Mesenteric fat pad (tissue), 1 donor: ENCODE results near the gene HARS1. TPM values are rescaled to one million over a fixed set of nuclear protein-coding genes. Genes with fewer than 3 reads are reported as not detected.
"Not testable (repeated sequence)": the region's sequence is repeated elsewhere in the genome, so short reads cannot be mapped to it uniquely, and the experiment has no call there.

Source experiments
- DNase-seq: peaks from one replicate; pipeline ENCODE4 v3.0.0-alpha.2; 2020; ENCODE audit warnings: low spot score
- total RNA-seq: library from RNA; stranded (reverse); fragmentation: NEBNext Ultra II Directional; extraction: Animal tissue kit (Norgen Biotek cat#: 25700); gene quantifications from one replicate; pipeline ENCODE4 v1.2.1, GENCODE V29; 2021
- donor health status: DM: yes; HTN: yes; CAD: no.

The HARS1 gene
- total RNA-seq, 1 donor from 2014 or later, result 50.7 TPM

DNA sequence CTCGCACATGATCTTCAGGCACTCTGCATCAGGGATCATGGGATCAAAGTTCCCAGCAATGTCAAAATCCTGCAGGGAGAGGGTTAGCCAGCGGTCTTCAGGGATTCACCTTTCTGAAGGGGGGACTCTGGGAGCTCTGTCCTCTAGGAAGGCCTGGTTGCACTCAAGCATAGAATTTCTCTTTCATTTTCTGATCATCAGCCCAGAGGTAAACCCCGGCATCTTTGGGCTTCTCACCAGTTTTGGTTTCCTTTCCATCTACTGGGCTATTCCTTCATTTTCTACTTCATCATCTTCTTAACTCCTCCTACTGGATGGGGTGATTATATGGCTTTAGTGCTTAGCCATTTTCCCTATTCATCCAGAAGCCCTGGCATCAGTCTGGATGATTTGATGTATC lies 13.2 kb downstream of the HARS1 start:
- DNase-seq, result no peak

GRCh38 chr5:140674629-140675028 lies 16.5 kb downstream of the HARS1 start:
- DNase-seq, result no peak

DNA sequence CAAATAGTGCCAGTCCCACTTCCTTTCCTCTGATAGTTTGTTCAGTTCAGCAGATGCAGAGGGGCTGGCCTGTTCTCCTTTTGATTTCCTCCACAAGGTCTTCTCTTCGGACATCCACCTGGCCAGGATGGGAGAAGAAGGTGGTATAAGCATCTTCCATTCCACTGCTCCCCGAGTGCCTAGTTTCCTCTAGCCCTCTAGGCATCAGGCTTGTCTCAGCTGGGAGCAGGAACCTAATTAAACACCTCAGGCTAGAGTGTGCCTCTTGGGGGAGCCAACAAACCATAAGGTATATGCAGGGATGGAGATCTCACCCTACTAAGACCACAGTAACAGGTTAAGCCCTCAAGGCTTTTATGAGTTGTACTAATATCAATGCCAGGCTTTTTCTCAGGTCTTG lies 17.0 kb downstream of the HARS1 start:
- DNase-seq, result no peak

- no peak for DNase-seq
These were observed 17.8 kb downstream of the HARS1 start, which contains the start of gene DND1 for GRCh38 chr5:140673187-140673976. DND1 (minus strand) TSS chr5:140673576; CDS start chr5:140673542, 34 bp downstream.

DNA sequence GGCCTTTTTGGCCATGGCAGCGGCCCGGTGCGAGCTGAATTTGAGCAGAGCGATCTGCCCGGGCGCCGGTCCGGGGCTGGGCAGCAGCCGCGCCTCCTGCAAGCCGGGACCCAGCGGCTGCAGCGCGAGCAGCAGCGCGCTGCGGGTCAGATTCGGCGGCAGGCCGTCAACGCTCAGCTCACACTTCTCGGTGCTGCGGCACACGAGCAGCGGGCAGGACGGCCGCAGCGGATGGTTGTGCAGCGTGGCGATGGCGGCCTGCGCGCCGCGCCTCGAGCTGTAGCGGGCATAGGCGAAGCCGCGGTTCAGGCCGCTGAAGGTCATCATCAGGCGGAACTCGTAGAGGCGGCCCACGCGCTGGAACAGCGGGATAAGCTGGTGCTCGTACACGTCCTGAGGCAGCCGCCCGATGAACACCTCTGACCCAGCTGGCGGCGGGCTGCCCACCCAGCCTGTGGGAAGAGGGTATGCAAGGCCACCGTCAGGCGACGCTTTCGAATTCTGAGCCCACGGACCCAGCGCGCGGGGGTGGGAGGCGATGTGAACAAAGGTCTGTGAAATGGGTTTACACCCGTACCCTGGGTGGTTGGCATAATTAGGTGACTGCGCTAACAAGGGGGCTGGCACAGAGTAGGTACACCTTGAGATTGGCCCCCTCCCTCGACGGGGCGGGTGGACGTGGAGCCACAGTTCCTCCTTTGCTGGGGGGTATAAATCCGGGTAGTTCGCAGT lies 18.5 kb downstream of the HARS1 start:
- DNase-seq, result no peak

DNA sequence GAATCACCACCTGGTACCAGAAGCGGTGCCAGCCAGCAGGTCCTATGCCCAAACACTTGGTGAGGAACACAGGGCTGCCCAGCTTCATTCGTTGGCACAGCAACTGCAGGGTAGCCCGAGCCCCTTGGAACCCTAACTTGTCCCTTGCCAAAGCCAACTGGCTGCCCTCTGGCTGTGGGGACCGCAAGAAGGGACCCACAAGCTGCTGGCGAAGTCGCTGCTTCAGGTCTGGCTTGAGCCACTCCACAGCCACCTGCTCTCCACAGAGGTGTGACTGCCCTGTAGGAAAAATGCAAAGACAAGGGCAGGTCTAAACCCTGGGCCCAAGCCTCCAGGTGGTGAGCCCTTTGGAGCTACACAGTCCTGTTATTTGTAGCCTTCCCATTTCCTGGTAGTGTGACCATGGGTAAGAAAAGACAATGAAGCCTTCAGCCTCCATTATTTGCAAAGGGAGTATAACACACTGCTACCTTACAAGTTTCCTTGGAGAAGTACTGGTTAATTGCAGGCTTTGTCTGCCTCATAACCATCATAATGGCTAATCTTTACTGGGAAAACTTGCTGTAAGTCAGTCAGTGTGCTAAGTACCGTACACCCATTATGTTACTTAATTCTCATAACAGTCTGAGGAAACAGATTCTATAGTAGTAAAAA lies 19.6 kb downstream of the HARS1 start:
- no peak for DNase-seq

- DNase-seq, result not testable (repeated sequence)
These were observed 20.1 kb downstream of the HARS1 start for GRCh38 chr5:140671035-140671434.

- DNase-seq, result peak; percentile 98
These were observed 26.6 kb downstream of the HARS1 start, which contains the start of gene WDR55 for GRCh38 chr5:140664359-140665119. WDR55 (plus strand) TSS chr5:140664904; CDS start chr5:140664913, 9 bp downstream.

DNA sequence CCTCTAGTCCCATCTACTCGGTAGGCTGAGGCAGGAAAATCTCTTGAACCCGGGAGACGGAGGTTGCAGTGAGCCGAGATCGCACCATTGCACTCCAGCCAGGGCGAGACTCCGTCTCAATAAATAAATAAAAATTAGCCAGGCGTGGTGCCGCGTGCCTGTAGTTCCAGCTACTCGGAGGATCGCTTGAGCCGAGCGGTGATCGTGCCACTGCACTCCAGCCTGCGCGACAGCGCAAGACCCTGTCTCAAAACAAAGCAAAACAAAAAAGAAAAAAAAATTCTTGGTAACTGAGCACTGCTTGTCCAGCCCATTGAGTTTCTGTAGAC lies 27.2 kb downstream of the HARS1 start:
- no peak for DNase-seq

GRCh38 chr5:140660371-140660770 lies 30.8 kb downstream of the HARS1 start:
- DNase-seq, result not testable (repeated sequence)

- DNase-seq, result no peak
These were observed 32.3 kb downstream of the HARS1 start for GRCh38 chr5:140658870-140659269.

DNA sequence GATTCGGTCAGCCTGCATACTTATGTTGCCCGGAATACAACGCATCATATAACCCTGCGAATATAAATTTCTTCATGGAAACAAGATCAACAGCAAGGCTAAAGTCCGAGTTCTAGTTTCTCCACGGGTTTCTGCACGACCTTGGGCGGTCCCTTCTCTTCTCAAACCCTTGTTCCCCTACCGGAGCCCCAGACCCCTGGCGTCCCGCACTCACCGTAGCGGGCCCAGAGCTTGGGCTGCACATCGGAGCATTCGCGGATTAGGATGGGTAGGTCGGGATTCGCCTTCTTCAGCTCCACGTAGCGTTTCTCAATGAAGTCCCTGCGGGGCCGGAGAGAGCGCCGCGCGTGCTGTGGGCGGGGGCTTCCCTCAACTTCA lies 44.1 kb downstream of the HARS1 start:
- DNase-seq, result no peak

- no peak for DNase-seq
These were observed 48.5 kb downstream of the HARS1 start for GRCh38 chr5:140642718-140643117.

DNA sequence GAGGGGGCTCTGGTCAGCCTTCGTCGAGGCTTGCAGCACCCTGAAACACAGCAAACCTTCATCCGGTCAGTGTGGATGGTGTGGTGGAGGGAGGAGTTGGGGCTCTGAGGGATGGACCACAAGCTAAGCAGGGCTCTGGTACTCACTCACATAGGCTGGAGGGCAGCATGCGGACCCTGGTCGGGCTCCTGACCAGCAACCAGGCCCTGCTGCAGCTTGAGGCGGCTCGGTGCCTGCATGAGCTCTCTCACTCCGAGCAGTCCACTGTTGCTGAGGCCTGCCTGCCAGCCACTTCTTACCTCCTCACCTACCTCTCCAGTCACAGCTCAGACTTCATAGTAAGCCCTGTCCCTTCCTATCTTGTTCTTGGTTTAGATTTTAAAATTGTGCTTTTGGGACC lies 49.5 kb downstream of the HARS1 start:
- no peak for DNase-seq

GRCh38 chr5:140639148-140639981 lies 51.8 kb downstream of the HARS1 start, which contains the start of gene TMCO6:
TMCO6 (plus strand) TSS chr5:140639451; CDS start chr5:140639528, 77 bp downstream.
- DNase-seq, result peak; percentile 99

DNA sequence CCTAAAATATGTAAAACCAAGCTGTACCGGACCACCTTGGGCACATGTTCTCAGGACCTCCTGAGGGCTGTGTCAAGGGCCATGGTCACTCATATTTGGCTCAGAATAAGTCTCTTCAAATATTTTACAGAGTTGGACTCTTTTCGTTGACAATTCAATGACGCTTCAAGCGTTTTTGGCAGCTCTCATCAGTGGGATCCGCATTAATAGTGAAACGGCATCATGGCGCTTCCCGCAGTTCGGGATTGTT lies 52.3 kb downstream of the HARS1 start:
- not testable (repeated sequence) for DNase-seq

GRCh38 chr5:140637371-140638100 lies 53.6 kb downstream of the HARS1 start:
- no peak for DNase-seq

- no peak for DNase-seq
These were observed 55.6 kb downstream of the HARS1 start for GRCh38 chr5:140635291-140636257.

GRCh38 chr5:140634103-140634502 lies 57.1 kb downstream of the HARS1 start:
- no peak for DNase-seq
